GM19193 (cell line): ENCODE results near the gene CALY.

Experiments
- POLR2A ChIP-seq: IDR thresholded peaks from 4 replicates; pipeline ENCODE4 v1.6.1; 2011; ENCODE audit not compliant: insufficient read depth, insufficient read length; ENCODE audit errors: extremely low read depth

The CALY gene

GRCh38 chr10:133370030-133370786 lies 33.5 kb upstream of the CALY start:
- no peak for TF ChIP-seq POLR2A

GRCh38 chr10:133368153-133368552 lies 31.5 kb upstream of the CALY start:
- TF ChIP-seq POLR2A: no peak

GRCh38 chr10:133366751-133367150 lies 30.1 kb upstream of the CALY start:
- no peak for TF ChIP-seq POLR2A

GRCh38 chr10:133366130-133366478 lies 29.4 kb upstream of the CALY start:
- no peak for TF ChIP-seq POLR2A

- no peak for TF ChIP-seq POLR2A
These were observed 28.9 kb upstream of the CALY start for GRCh38 chr10:133365461-133366129.

- TF ChIP-seq POLR2A: no peak
These were observed 28.1 kb upstream of the CALY start for GRCh38 chr10:133364645-133365431.

- no peak for TF ChIP-seq POLR2A
These were observed 26.1 kb upstream of the CALY start for GRCh38 chr10:133362846-133363245.

GRCh38 chr10:133361773-133362441 lies 25.2 kb upstream of the CALY start:
- TF ChIP-seq POLR2A: no peak

GRCh38 chr10:133361227-133361626 lies 24.5 kb upstream of the CALY start:
- no peak for TF ChIP-seq POLR2A

GRCh38 chr10:133359972-133360610 lies 23.4 kb upstream of the CALY start:
- no peak for TF ChIP-seq POLR2A

- no peak for TF ChIP-seq POLR2A
These were observed 22.9 kb upstream of the CALY start for GRCh38 chr10:133359554-133359971.

GRCh38 chr10:133358925-133359310 lies 22.2 kb upstream of the CALY start:
- no peak for TF ChIP-seq POLR2A

GRCh38 chr10:133358162-133358924 lies 21.6 kb upstream of the CALY start:
- no peak for TF ChIP-seq POLR2A
